BLaER1 (cell line): ENCODE data around the gene SLC9A1.

Source experiments
- H3K27ac ChIP-seq: shearing (Covaris generic); formaldehyde crosslinking; 2 replicates; pipeline ENCODE4 v1.8.1; 2022
- H3K27me3 ChIP-seq: shearing (Covaris generic); formaldehyde crosslinking; 2 replicates; pipeline ENCODE4 v1.8.1; 2022
- H3K36me3 ChIP-seq: shearing (Covaris generic); formaldehyde crosslinking; 2 replicates; pipeline ENCODE4 v1.8.1; 2022
- H3K4me1 ChIP-seq: shearing (Covaris generic); formaldehyde crosslinking; 2 replicates; pipeline ENCODE4 v1.8.1; 2022
- H3K4me2 ChIP-seq: shearing (Covaris generic); formaldehyde crosslinking; 2 replicates; pipeline ENCODE4 v1.8.1; 2022
- H3K4me3 ChIP-seq: shearing (Covaris generic); formaldehyde crosslinking; 2 replicates; pipeline ENCODE4 v1.8.1; 2022
- H3K9ac ChIP-seq: shearing (Covaris generic); formaldehyde crosslinking; 2 replicates; pipeline ENCODE4 v1.8.1; 2022
- H3K9me3 ChIP-seq: shearing (Covaris generic); formaldehyde crosslinking; 2 replicates; pipeline ENCODE4 v1.8.1; 2022
- H4K20me1 ChIP-seq: shearing (Covaris generic); formaldehyde crosslinking; 2 replicates; pipeline ENCODE4 v1.8.1; 2022
- Cebpa-rat ChIP-seq: shearing (Covaris generic); IDR thresholded peaks from 2 replicates; pipeline ENCODE4 v1.8.1; 2022

SLC9A1 gene

DNA sequence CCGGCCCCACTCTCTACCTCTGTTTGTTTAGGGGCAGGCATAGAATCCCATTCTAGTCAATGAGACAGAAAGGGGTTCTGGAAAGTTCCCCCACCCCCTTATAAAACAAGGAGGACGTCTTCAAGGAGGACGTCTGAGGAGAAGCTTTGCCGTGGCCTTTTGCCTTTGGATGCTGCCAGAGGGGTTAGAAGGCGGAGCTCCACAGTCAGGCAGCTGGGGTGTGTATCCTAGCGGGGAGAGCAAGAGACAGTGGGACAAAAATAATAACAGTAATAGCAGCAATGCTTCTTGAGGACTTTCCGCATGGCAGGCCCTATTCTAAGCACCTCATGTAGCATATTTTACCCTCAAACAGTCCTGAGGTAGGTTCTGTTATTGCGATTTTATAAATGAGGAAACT lies 94.0 kb downstream of the SLC9A1 start:
- peaks cover 35% of the 10 kb centered on the region for H3K27me3 ChIP-seq
- TF ChIP-seq Cebpa-rat, result no peak
- H3K9ac ChIP-seq, result no peak overlapping the region
- H3K4me3 ChIP-seq, result no peak overlapping the region
- H3K36me3 ChIP-seq, result no peaks in the 10 kb centered on the region
- H3K9me3 ChIP-seq, result no peaks in the 10 kb centered on the region
- H3K4me1 ChIP-seq, result peaks cover 12% of the 10 kb centered on the region
- H3K4me2 ChIP-seq, result no peak overlapping the region
- H3K27ac ChIP-seq, result no peak overlapping the region
- no peaks in the 10 kb centered on the region for H4K20me1 ChIP-seq

DNA sequence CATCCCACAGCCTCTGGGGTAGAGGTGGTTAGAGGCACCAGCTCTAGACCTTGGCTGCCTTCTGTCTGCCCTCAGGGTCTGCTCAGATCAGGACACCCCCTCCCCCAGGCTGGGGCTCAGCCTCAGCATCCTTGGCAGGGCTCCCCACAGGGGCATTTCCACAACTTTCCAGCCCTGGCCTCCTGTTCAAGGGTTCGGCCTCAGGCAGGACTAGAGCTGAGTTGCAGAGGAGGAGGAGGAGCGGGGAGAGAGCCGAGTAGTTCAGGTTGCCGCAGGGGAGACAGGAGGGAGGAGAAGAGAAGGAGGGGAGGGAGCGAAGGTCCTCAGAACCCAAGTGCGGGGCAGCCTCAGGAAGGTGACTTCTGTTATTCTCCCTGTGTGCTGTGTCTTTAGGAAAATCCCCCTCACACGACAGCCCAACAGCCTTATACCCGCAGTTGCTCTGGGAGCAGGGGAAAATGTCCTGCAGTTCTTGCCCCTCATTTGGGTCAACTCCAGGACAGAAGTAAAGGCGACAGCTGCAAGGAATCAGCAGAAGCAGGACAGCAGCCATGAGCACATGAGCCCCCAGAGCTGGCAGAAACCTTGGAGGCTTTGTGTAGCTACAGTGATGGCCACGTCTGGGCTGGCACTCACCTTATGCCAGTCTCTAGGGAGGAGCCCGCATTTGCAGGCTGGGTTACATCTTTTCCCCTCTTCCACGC lies 95.8 kb downstream of the SLC9A1 start:
- no peaks in the 10 kb centered on the region for H3K9me3 ChIP-seq
- no peak overlapping the region for H3K4me3 ChIP-seq
- H3K9ac ChIP-seq, result no peak overlapping the region
- no peaks in the 10 kb centered on the region for H4K20me1 ChIP-seq
- peak overlapping the region; percentile 22; the same call in 1 of the 2 replicates for H3K4me2 ChIP-seq
- H3K27ac ChIP-seq, result no peak overlapping the region
- peaks cover 12% of the 10 kb centered on the region for H3K4me1 ChIP-seq
- no peak for TF ChIP-seq Cebpa-rat
- H3K27me3 ChIP-seq, result peaks cover 35% of the 10 kb centered on the region
- H3K36me3 ChIP-seq, result no peaks in the 10 kb centered on the region

DNA sequence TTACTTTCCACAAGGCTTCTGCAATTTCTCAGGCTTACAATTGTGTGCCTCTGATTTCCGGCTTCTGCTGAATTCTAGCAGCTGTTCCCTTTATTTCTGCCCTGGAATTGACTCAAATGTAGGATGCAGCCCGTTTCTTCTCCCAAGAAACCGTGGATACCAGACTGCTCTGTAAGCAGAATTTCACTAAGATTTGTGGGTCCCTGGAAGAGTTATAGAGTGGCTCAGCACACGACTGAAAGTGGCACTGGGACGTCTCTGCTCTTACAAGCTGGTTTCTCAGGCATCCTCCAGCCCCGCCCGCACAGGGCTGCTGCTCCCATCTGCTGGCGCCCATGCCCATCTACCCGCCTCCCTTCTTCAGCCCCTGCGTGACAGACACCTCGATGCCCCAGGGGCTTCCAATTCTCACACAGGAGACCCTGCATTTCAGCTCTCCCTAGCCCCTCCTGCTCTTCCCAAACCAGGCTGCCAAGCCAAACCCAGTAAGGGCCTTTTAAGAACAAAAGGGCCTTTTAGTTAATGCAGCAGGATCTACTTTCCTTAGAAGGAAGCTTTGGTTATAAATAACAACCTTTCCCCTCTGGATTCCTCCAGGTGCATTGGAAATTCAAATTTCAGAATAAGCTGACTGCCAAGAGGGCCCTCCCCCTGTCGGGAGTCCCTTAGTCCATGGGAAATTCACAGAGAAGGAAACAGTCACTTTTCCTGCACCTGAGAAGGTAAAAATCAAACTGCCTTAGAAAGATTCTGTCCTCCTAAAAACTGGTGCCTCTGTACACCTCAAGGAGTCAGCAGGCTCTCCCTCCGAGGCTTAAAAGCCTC lies 96.9 kb downstream of the SLC9A1 start:
- Histone ChIP-seq H3K4me1 (peaks cover 12% of the 10 kb centered on the region), H3K4me2 (peak overlapping the region; percentile 22; the same call in 1 of the 2 replicates), H3K36me3 (no peaks in the 10 kb centered on the region), H3K27ac (no peak overlapping the region), H3K9me3 (no peaks in the 10 kb centered on the region), H3K4me3 (no peak overlapping the region), H4K20me1 (no peaks in the 10 kb centered on the region), H3K27me3 (peaks cover 35% of the 10 kb centered on the region), H3K9ac (no peak overlapping the region)
- TF ChIP-seq Cebpa-rat, result no peak

DNA sequence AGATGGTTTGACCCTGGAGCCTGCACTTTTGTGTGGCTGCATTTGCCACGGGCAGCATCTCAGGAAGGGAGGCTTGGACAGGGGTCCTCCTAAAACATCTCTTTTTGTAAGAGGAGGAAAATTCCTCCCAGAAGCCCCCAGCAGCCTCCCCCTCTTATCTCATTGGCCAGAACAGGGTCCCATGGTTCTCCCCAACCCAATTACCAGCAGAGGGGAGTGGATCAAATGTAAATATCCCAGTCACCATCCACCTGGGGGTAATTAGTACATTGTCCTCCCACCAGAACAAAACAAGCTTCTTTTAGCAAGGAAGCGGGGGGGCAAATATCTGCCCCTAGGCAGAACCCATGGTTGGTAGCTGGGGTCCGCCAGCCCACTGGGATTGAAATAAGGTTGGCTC lies 97.5 kb downstream of the SLC9A1 start:
- Histone ChIP-seq H3K9ac (no peak overlapping the region), H3K4me3 (no peak overlapping the region), H4K20me1 (no peaks in the 10 kb centered on the region), H3K27me3 (peaks cover 35% of the 10 kb centered on the region), H3K4me2 (no peak overlapping the region), H3K36me3 (no peaks in the 10 kb centered on the region), H3K4me1 (peaks cover 12% of the 10 kb centered on the region), H3K9me3 (no peaks in the 10 kb centered on the region), H3K27ac (no peak overlapping the region)
- no peak for TF ChIP-seq Cebpa-rat

DNA sequence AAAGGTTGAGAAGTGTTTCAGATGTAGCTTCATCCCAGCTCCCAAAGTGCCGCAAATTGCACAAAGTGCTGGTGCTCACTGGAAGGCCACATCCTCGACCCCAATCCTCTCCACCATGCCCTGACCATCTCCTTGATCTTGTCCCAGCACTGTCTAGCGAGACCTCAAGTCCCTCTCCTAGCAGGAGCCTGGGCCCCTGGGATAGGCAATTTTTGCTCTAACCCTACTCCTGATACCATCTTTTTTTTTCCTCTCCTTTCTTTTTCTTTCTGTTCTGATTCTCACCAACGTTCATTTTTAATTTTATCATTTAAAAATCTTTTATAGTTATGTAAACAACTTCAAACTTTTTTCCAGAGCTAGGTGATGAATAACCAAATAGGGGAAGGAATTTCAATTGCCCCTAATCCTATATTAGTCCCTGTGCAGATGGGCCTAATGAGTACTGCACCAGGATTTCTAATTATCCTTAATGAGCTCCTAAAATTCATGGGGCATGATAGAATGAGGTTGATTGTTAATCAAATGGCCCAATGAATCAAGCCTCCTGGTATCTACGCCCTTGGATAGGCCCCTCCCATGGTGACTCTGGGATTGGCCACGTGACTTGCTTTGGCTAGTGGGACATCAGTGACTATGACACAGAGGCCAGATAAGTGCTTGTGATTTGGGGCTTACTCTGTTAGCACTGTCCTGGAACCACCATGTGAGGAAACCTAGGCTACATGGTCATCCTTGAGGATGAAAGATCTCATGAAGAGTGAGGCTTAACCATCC lies 100.8 kb downstream of the SLC9A1 start:
- Histone ChIP-seq H3K27ac (no peak overlapping the region), H3K9ac (no peak overlapping the region)

DNA sequence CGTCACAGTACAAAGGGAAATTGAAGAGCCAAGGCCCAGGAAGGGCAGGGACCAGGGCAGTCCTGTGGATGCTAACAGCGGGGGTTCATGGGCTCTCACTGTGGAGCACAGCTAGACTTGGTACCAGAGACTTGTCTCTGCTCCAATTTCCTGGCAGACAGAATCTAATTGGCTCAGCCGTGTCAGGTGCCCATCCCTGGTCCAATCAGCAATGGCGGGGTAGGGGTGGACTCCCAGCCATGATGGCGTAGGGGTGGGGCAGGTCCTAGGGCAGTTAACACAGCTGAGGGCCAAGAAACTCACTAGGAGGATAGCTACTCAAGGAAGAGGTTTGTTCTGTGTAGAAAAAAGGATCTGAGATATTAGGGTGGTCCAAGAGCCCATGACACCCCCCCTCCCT lies 102.4 kb downstream of the SLC9A1 start:
- Histone ChIP-seq H3K27me3 (peaks cover 5% of the 10 kb centered on the region), H3K27ac (no peak overlapping the region)
- no peak for TF ChIP-seq Cebpa-rat

More for the DNA sequence above, 100.8 kb downstream of the SLC9A1 start:
- Histone ChIP-seq H3K4me2 (no peak overlapping the region), H3K9me3 (no peaks in the 10 kb centered on the region), H4K20me1 (no peaks in the 10 kb centered on the region), H3K4me1 (peaks cover 12% of the 10 kb centered on the region), H3K27me3 (peaks cover 22% of the 10 kb centered on the region), H3K36me3 (no peaks in the 10 kb centered on the region), H3K4me3 (no peak overlapping the region)
- TF ChIP-seq Cebpa-rat, result no peak

DNA sequence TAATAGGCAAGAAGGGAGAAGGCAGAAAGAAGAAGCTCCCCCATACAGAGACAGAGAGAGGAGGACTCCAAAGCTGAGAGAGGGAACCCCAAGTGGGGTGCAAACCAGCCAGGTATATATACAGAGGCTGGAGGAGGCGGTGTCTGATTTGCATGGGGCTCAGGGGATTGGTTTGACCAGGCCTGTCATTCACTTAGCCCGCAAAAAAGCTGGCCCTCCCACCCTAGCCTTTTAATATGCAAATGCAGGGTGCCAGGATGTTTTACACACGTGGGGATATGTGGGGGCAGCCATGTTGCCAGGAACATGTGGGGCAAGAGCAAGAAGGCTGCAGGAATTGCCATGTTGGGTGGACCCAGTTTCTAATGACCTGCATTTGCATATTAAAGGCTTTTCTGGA lies 105.3 kb downstream of the SLC9A1 start:
- H3K4me2 ChIP-seq, result no peak overlapping the region
- H3K4me3 ChIP-seq, result no peak overlapping the region
- H3K9ac ChIP-seq, result no peak overlapping the region
- no peaks in the 10 kb centered on the region for H4K20me1 ChIP-seq
- no peaks in the 10 kb centered on the region for H3K9me3 ChIP-seq
- H3K36me3 ChIP-seq, result no peaks in the 10 kb centered on the region
- no peak for TF ChIP-seq Cebpa-rat
- no peaks in the 10 kb centered on the region for H3K27me3 ChIP-seq
- peaks cover 12% of the 10 kb centered on the region for H3K4me1 ChIP-seq
- H3K27ac ChIP-seq, result no peak overlapping the region

More for the DNA sequence above, 102.4 kb downstream of the SLC9A1 start:
- no peaks in the 10 kb centered on the region for H4K20me1 ChIP-seq
- no peak overlapping the region for H3K9ac ChIP-seq
- no peak overlapping the region for H3K4me2 ChIP-seq
- H3K9me3 ChIP-seq, result no peaks in the 10 kb centered on the region
- no peaks in the 10 kb centered on the region for H3K36me3 ChIP-seq
- no peaks in the 10 kb centered on the region for H3K4me1 ChIP-seq
- H3K4me3 ChIP-seq, result no peak overlapping the region

DNA sequence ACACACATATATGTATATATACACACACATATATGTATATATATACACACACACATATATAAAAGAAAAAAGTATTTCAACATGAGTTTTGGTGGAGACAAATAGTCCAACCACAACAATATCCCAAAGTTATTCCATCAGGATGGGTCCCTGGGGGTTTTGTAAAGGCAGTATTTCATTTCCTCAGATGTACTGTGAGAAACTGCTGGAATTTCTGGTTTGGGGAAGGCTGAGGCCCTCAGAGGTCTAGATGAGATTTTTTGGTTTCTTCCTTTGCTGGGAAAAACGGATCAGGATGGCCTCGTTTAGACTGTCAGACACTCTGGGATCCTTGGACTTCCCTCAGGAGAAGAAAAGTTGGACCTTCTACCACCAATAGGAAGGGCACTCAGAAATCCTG lies 105.8 kb downstream of the SLC9A1 start:
- no peaks in the 10 kb centered on the region for H4K20me1 ChIP-seq
- peaks cover 12% of the 10 kb centered on the region for H3K4me1 ChIP-seq
- no peak overlapping the region for H3K27ac ChIP-seq
- H3K4me3 ChIP-seq, result no peak overlapping the region
- H3K27me3 ChIP-seq, result no peaks in the 10 kb centered on the region
- TF ChIP-seq Cebpa-rat, result no peak
- H3K9me3 ChIP-seq, result no peaks in the 10 kb centered on the region
- no peaks in the 10 kb centered on the region for H3K36me3 ChIP-seq
- H3K4me2 ChIP-seq, result no peak overlapping the region
- no peak overlapping the region for H3K9ac ChIP-seq
